GM18519 (cell line): Measurements from ENCODE around the gene SERPINE3.

Experiments
- ATAC-seq: cut with Tn5 transposase; IDR thresholded peaks from one replicate; pipeline ENCODE4 v1.9.1; 2021; ENCODE audit warnings: mild to moderate bottlenecking, moderate library complexity; ENCODE audit not compliant: unreplicated experiment, low FRiP score

SERPINE3 gene

DNA sequence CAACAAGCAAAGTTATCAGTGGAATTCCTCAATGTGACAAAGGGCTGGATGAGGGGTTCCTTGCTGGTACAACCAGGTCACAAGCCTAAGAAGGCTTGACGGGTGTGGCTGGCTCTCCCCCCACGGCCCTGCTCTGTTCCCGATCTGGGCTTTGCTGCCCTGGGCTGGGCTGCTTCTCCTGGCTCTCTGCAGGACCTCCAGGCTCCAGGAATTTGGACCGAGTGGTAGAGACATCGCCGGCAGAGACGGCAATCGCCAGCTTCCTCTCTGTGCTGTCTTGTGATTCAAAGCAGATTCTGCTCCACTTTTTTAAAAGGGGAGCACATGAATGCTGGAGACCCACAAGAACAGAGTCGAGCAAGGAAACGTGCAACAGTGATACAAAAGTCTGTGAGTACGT lies at the start of gene SERPINE3:
Gene SERPINE3, plus strand, starts transcription at position 338 of the 400 bp plus-strand sequence. CDS start 1,401 bp downstream, outside the sequence.
- ATAC-seq: no peak

DNA sequence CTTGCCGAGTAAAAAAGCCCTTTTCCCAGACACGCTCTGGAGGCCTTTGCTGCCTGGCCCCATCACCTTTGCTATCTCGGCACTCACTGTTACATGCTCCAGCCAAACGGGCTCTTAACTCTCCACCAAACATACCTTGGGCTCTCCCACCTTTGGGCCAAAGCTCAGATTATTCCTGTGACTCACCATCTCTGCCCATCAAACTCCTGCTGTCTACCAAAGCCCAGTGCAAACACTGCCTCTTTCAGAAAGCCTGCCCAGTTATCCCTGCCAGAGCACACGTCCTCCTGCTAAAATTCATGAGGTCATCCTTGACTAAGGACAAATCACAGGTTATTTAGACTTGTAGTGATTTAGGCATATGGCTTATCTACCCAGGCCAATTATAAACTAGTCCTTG lies 48.1 kb upstream of the SERPINE3 start:
- ATAC-seq: no peak

- no peak for ATAC-seq
Measured at GRCh38 chr13:51292000-51292565, 47.4 kb upstream of the SERPINE3 start.

DNA sequence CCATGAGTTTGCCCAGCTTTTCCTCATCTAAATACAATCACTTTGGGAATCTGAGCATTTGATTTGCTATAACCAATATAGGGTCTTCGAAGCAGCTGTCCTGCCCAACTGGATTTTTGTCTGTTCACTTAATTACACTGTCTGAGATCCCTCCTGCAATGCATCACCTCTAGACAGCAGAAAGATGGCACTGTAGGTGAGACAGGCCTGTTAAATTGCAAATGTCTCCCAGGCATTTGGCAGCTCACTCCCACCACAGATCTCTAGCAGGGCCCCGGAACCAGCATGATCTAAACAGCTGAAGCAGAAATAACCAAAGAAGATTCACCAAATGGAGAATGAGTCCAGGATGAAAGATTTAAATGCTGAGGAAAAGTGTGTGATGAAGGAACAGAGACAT lies 41.9 kb upstream of the SERPINE3 start:
- no peak for ATAC-seq

GRCh38 chr13:51298812-51299211 lies 40.7 kb upstream of the SERPINE3 start:
- no peak for ATAC-seq

- no peak for ATAC-seq
Measured at GRCh38 chr13:51303063-51303552, 36.4 kb upstream of the SERPINE3 start.

DNA sequence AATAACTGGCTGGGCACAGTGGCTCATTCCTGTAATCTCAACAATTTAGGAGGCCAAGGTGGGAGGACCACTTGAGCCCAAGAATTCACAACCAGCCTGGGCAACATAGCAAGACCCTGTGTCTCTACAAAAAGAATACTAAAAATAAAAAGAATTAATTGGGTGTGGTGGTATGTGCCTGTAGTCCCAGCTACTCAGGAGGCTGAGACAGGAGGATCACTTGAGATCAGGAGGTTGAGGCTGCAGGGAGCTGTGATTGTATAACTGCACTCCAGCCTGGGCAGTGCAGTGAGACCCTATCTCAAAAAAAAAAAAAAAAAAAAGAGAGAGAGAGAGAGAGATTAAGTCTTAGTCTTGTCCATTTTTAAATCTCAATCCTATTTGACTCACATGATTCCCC lies 35.6 kb upstream of the SERPINE3 start:
- ATAC-seq: no peak

GRCh38 chr13:51305271-51305967 lies 34.1 kb upstream of the SERPINE3 start:
- ATAC-seq: no peak

GRCh38 chr13:51308781-51309180 lies 30.7 kb upstream of the SERPINE3 start:
- ATAC-seq: no peak

DNA sequence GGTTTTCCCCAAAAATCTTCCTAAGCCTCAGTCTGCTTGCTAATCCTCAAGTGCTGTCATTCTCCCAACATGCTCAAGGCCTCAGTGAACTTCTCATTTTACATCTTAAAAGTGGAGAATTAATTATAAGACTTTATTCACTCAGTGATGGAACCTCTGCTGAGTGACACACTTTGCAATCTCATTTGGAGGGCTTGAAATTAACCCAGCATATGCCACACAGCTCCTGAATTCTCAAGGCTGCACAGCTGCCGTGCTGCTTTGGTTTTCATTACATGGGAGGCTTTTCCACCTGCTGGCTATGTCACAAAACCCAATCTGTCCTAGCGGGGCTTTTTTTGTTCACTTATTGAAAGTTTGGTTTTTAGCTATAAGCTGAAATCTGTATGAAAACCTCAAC lies 28.3 kb upstream of the SERPINE3 start:
- ATAC-seq: no peak

GRCh38 chr13:51311957-51312520 lies 27.5 kb upstream of the SERPINE3 start:
- ATAC-seq: no peak

DNA sequence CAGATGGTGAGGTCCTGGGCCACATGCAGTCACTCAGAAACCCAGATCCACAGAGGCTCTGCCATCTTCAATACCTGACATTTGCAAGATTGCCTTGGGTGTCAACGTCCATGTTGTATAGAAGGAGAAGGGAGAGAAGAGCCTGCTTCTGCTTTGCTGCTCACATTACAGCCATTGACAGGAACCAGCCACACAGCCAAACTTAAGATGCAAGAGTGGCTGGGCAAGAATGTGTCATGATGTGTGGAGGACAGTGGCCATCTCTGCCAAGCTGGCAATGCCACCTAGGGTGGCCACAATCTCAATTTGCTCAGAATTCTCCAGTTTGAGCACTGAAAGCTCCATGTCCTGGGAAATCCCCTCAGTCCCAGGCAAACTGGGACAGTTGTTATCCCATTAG lies 25.9 kb upstream of the SERPINE3 start:
- no peak for ATAC-seq

DNA sequence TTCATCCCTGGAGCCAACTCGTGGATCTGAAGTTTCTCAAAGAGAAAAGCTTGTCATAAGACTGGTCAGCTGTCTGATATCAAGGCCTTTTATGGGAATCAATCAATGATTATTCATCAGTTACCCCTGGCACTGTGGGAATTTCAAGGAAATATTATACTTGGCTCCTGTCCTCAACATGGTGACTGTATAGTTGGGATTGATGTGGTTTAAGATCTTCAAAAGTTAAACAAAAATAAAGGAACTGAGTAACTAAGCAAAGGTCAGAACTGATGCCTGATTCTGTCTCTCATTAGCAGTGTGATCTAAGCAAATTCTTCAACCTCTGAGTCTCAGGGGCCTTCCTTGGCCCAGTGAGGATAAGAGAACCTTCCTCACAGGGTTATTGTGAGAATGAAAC lies 22.2 kb upstream of the SERPINE3 start:
- no peak for ATAC-seq

GRCh38 chr13:51318015-51318414 lies 21.5 kb upstream of the SERPINE3 start:
- no peak for ATAC-seq

GRCh38 chr13:51318876-51319275 lies 20.6 kb upstream of the SERPINE3 start:
- ATAC-seq: no peak

DNA sequence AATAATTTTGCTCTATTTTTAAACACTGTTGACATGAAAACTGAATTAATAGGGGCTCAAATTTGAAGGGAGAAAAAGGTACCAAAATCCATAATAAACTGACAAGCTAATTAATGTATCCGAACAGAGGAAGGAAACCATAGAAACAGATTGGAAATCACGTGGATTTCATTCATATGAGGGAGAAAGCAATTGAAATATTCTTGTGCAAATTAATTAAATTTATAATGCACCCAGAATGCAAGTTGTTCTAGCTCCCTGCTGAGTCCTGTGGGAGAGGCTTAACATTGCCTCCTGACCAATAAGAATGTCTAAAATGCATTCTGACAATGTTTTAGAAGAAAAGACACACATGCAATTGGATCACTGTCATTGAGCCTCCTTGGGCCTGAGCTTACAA lies 17.7 kb upstream of the SERPINE3 start:
- ATAC-seq: no peak

GRCh38 chr13:51322826-51323225 lies 16.7 kb upstream of the SERPINE3 start:
- ATAC-seq: no peak

- no peak for ATAC-seq
Measured at GRCh38 chr13:51323824-51324511, 15.5 kb upstream of the SERPINE3 start.

GRCh38 chr13:51324714-51325420 lies 14.6 kb upstream of the SERPINE3 start:
- ATAC-seq: no peak

DNA sequence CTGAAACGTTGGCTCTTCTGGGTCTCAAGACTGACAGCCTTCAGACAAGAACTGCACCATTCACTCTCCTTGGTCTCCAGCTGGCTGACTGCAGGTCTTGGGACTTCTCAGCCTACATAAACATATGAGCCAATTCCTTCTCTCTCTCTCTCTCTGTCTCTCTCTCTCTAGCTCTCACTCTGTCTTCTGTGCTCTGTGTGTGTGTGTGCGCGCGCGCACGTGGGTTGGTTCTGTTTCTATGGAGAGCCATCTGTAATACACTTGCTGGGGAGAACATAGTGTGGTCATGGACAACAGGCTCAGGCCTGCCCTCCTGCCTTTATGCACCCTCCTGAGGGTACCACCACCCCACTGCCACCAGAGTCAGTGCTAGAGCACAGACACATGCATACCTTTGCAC lies 13.7 kb upstream of the SERPINE3 start:
- ATAC-seq: no peak

DNA sequence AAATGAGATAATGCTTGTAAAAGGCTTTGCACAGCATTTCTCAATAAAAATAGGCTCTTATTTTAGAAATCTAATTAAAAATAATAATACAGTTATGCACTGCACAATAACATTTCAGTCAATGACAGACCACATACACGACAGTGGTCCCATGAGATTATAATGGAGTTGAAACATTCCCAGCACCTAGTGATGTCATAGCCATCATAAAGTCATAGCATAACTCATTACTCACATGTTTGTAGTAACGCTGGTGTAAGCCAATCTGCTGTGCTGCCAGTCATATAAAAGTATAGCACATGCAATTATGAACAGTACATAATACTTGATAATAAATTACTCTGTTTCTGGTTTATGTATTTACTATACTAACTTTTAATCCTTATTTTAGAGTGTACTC lies 12.7 kb upstream of the SERPINE3 start:
- ATAC-seq: no peak
